Activated CD8-positive, alpha-beta T cell treated with anti-CD3 and anti-CD28 coated beads for 36 hours (primary cell): ENCODE data around the gene GPC4. TPM values are rescaled to one million over a fixed set of nuclear protein-coding genes. Genes with fewer than 3 reads are reported as not detected.
A peak's percentile ranks its signal among the peaks of the same experiment; 100 is the strongest.

ENCODE experiments used
- ATAC-seq: fragments of 200-7000 bp; cut with Tn5 transposase; one replicate; pipeline ENCODE4 v1.10.0; 2021; ENCODE audit warnings: mild to moderate bottlenecking, moderate library complexity
- CTCF ChIA-PET: fragments of 350-600 bp; sonication (Branson Sonifier 250); formaldehyde crosslinking; loops from one replicate; lab custom pipeline; 2021; ENCODE audit warnings: antibody characterized with exemption; lab: Charles Lee
- POLR2A ChIA-PET: fragments of 350-600 bp; sonication (Branson Sonifier 250); formaldehyde crosslinking; loops from one replicate; lab custom pipeline; 2021; ENCODE audit warnings: antibody characterized with exemption; lab: Charles Lee
- DNase-seq: peaks from one replicate; pipeline ENCODE4 v3.0.0-alpha.2; 2020
- H3K27ac Mint-ChIP-seq: one replicate; pipeline ENCODE4 v1.8.0; 2021; ENCODE audit warnings: mild to moderate bottlenecking, mixed read lengths
- H3K27me3 Mint-ChIP-seq: one replicate; pipeline ENCODE4 v1.8.0; 2021; ENCODE audit warnings: mixed read lengths
- H3K36me3 Mint-ChIP-seq: one replicate; pipeline ENCODE4 v1.8.0; 2021; ENCODE audit warnings: low read depth, mixed read lengths
- H3K4me1 Mint-ChIP-seq: one replicate; pipeline ENCODE4 v1.8.0; 2021; ENCODE audit warnings: low read depth, mixed read lengths
- H3K4me3 Mint-ChIP-seq: one replicate; pipeline ENCODE4 v1.8.0; 2021; ENCODE audit warnings: mild to moderate bottlenecking, moderate library complexity, mixed read lengths
- H3K9me3 Mint-ChIP-seq: one replicate; pipeline ENCODE4 v1.8.0; 2021; ENCODE audit warnings: mixed read lengths
- CTCF ChIP-seq: fragments of 200-600 bp; IDR thresholded peaks from one replicate; pipeline ENCODE4 v1.8.0; 2022; ENCODE audit warnings: antibody characterized with exemption, mild to moderate bottlenecking
- intact Hi-C: fragments of 100-400 bp; cut with micrococcal nuclease; formaldehyde crosslinking; loops from one replicate; pipeline ENCODE4 v1.10.0; 2022
- total RNA-seq, 2 experiments: library from RNA; stranded (reverse); gene quantifications; one replicate each; pipeline ENCODE4 v1.2.3, GENCODE V29; 2021

Gene GPC4
- total RNA-seq, 2 experiments from 2014 or later, result not detected

- H3K4me1 Mint-ChIP-seq, result peaks cover 5% of the 10 kb centered on the region
- ATAC-seq, result no peak
- no peaks in the 10 kb centered on the region for H3K36me3 Mint-ChIP-seq
Observed at GRCh38 chrX:133402830-133403625, 12.3 kb downstream of the GPC4 start.

GRCh38 chrX:133402042-133402453, 13.2 kb downstream of the GPC4 start:
- H3K9me3 Mint-ChIP-seq, result no peaks in the 10 kb centered on the region
- H3K4me1 Mint-ChIP-seq, result peaks cover 5% of the 10 kb centered on the region
- ChIA-PET POLR2A (no interaction called here), CTCF (no interaction called here)
- DNase-seq, result no peak
- no peaks in the 10 kb centered on the region for H3K36me3 Mint-ChIP-seq
- peak overlapping the region; percentile 40 for H3K27ac Mint-ChIP-seq
- no peak for ATAC-seq
- H3K4me3 Mint-ChIP-seq, result no peak overlapping the region
- no peak for TF ChIP-seq CTCF
- H3K27me3 Mint-ChIP-seq, result no peaks in the 10 kb centered on the region
- intact Hi-C loops, result no loop called here

More at GRCh38 chrX:133402830-133403625, 12.3 kb downstream of the GPC4 start:
- Mint-ChIP-seq H3K4me3 (no peak overlapping the region), H3K27ac (no peak overlapping the region), H3K9me3 (no peaks in the 10 kb centered on the region), H3K27me3 (no peaks in the 10 kb centered on the region)
- intact Hi-C loops, result no loop called here
- ChIA-PET POLR2A (no interaction called here), CTCF (no interaction called here)
- no peak for TF ChIP-seq CTCF
- DNase-seq, result no peak

- no peak for TF ChIP-seq CTCF
- Mint-ChIP-seq H3K4me1 (peaks cover 5% of the 10 kb centered on the region), H3K36me3 (no peaks in the 10 kb centered on the region), H3K27ac (no peak overlapping the region), H3K4me3 (no peak overlapping the region), H3K9me3 (no peaks in the 10 kb centered on the region), H3K27me3 (no peaks in the 10 kb centered on the region)
- CTCF ChIA-PET, result no interaction called here
- DNase-seq, result no peak
- POLR2A ChIA-PET, result no interaction called here
- intact Hi-C loops, result no loop called here
- no peak for ATAC-seq
Observed at GRCh38 chrX:133401536-133401935, 13.8 kb downstream of the GPC4 start.

GRCh38 chrX:133399411-133399810, 15.9 kb downstream of the GPC4 start:
- Mint-ChIP-seq H3K4me3 (no peak overlapping the region), H3K9me3 (no peaks in the 10 kb centered on the region), H3K27ac (no peak overlapping the region), H3K36me3 (no peaks in the 10 kb centered on the region), H3K27me3 (no peaks in the 10 kb centered on the region), H3K4me1 (peaks cover 5% of the 10 kb centered on the region)
- intact Hi-C loops, result no loop called here
- no peak for DNase-seq
- no peak for ATAC-seq
- ChIA-PET CTCF (no interaction called here), POLR2A (no interaction called here)
- TF ChIP-seq CTCF, result no peak

- no peak overlapping the region for H3K4me3 Mint-ChIP-seq
- ChIA-PET POLR2A (no interaction called here), CTCF (no interaction called here)
- H3K27me3 Mint-ChIP-seq, result no peaks in the 10 kb centered on the region
- H3K9me3 Mint-ChIP-seq, result no peaks in the 10 kb centered on the region
- no peak for TF ChIP-seq CTCF
- no peaks in the 10 kb centered on the region for H3K4me1 Mint-ChIP-seq
- H3K36me3 Mint-ChIP-seq, result no peaks in the 10 kb centered on the region
- DNase-seq (no peak), ATAC-seq (no peak)
- no peak overlapping the region for H3K27ac Mint-ChIP-seq
- intact Hi-C loops, result no loop called here
Observed at GRCh38 chrX:133394765-133395164, 20.5 kb downstream of the GPC4 start.
